ENCODE data around the gene SH3RF3.

DNA sequence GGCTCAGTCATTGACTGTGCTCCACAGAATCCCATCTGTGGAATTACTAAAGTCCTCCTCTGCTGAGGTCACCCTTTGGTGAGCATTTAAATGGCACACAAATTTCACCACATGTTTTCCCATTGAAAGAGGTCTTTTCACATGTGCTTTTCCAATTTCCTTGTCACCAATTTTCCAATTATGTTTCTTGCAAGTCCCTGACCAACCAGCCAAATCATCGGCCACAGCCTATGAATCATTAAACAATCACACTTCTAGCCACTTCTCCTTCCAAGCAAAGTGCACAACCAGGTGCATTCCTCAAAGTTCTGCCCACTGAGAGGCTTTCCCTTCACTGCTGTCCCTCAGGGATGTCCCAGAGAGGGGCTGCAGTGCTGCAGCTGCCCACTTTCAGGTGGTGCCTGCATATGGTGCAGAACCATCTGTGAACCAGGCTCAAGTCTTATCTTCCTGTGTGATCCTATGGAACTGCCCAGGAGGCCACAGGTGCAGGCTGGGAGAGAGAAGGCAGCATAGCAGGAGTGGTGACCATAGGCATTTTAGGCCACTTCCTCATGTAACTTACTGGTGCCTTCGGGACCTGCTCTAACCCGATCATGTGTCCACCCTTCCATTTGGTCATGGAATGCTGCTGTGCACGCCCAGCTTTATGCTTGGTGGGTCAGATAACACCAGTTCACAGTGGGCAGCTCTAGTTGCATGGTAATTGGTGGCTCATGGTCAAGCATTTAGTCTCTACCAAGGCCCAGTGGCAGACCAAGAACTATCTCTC lies 331.7 kb downstream of the SH3RF3 start:
- no peak for TF ChIP-seq GATA2 (IDR thresholded peaks at IDR 0.05; ENCODE audit: low read depth, low read length)
- no peak for TF ChIP-seq GATA3 (IDR thresholded peaks at IDR 0.05; ENCODE audit: low read depth, low read length)
